MM.1S (cell line): Measurements from ENCODE around the gene ANKIB1.
A peak's percentile ranks its signal among the peaks of the same experiment; 100 is the strongest.

Experiments
- DNase-seq: peaks from one replicate; pipeline ENCODE4 v3.0.0-alpha.2; 2015
- H2AFZ ChIP-seq: fragments of 300-600 bp; sonication (generic); 2 replicates; pipeline ENCODE4 v1.6.0; 2016; ENCODE audit warnings: antibody characterized with exemption, low read length
- H3F3A ChIP-seq: fragments of 300-600 bp; sonication (generic); 2 replicates; pipeline ENCODE4 v1.6.1; 2016; ENCODE audit warnings: mild to moderate bottlenecking, antibody characterized with exemption, low read length, moderate library complexity, mixed read lengths; ENCODE audit not compliant: insufficient read depth
- H3K27ac ChIP-seq: fragments of 300-600 bp; sonication (generic); 2 replicates; pipeline ENCODE4 v1.5.1; 2016; ENCODE audit warnings: mild to moderate bottlenecking, low read length
- H3K27me3 ChIP-seq: fragments of 300-600 bp; sonication (generic); replicated peaks from 2 replicates; pipeline ENCODE4 v1.6.0; 2016; ENCODE audit warnings: low read length; ENCODE audit not compliant: insufficient read depth
- H3K36me3 ChIP-seq: fragments of 300-600 bp; sonication (generic); replicated peaks from 2 replicates; pipeline ENCODE4 v1.6.1; 2016; ENCODE audit warnings: mild to moderate bottlenecking, low read length, mixed read lengths; ENCODE audit not compliant: insufficient read depth
- H3K4me1 ChIP-seq: fragments of 300-600 bp; sonication (generic); 2 replicates; pipeline ENCODE4 v1.6.1; 2016; ENCODE audit warnings: low read length, mixed read lengths
- H3K4me2 ChIP-seq: fragments of 300-600 bp; sonication (generic); 2 replicates; pipeline ENCODE4 v1.6.0; 2016; ENCODE audit warnings: low read depth, low read length
- H3K4me3 ChIP-seq: fragments of 300-600 bp; sonication (generic); 2 replicates; pipeline ENCODE4 v1.5.1; 2016; ENCODE audit warnings: low read length, mixed read lengths
- H3K79me2 ChIP-seq: fragments of 300-600 bp; sonication (generic); 2 replicates; pipeline ENCODE4 v1.6.1; 2016; ENCODE audit warnings: mixed run types, low read length, mixed read lengths
- H3K9ac ChIP-seq: fragments of 300-600 bp; sonication (generic); 2 replicates; pipeline ENCODE4 v1.6.1; 2016; ENCODE audit warnings: low read length, mixed read lengths
- H3K9me2 ChIP-seq: fragments of 300-600 bp; sonication (generic); replicated peaks from 2 replicates; pipeline ENCODE4 v1.6.1; 2016; ENCODE audit warnings: mild to moderate bottlenecking, low read length, mixed read lengths; ENCODE audit not compliant: insufficient read depth
- H3K9me3 ChIP-seq: fragments of 300-600 bp; sonication (generic); replicated peaks from 2 replicates; pipeline ENCODE4 v1.6.1; 2016; ENCODE audit warnings: mild to moderate bottlenecking, low read length, mixed read lengths; ENCODE audit not compliant: insufficient read depth
- H4K20me1 ChIP-seq: fragments of 300-600 bp; sonication (generic); 2 replicates; pipeline ENCODE4 v1.6.1; 2016; ENCODE audit warnings: mild to moderate bottlenecking, low read length, moderate library complexity, mixed read lengths; ENCODE audit not compliant: insufficient read depth
- CTCF ChIP-seq: fragments of 300-600 bp; sonication (generic); IDR thresholded peaks from 2 replicates; pipeline ENCODE4 v1.5.1; 2016; ENCODE audit warnings: antibody characterized with exemption, low read length, mixed read lengths
- EZH2 ChIP-seq: fragments of 300-600 bp; sonication (generic); optimal IDR thresholded peaks from 2 replicates; pipeline ENCODE3; 2017; ENCODE audit warnings: low read depth, mild to moderate bottlenecking, antibody characterized with exemption, low read length, mixed read lengths
- EZH2phosphoT487 ChIP-seq: fragments of 300-600 bp; sonication (generic); IDR thresholded peaks from 2 replicates; pipeline ENCODE4 v1.6.1; 2018; ENCODE audit warnings: antibody characterized with exemption, low read length

The ANKIB1 gene

GRCh38 chr7:92446869-92447344, 201.1 kb downstream of the ANKIB1 start:
- no peaks in the 10 kb centered on the region for H3K9me3 ChIP-seq
- H3K4me2 ChIP-seq = peak overlapping the region; percentile 63; the same call in 1 of the 2 replicates
- no peaks in the 10 kb centered on the region for H3K36me3 ChIP-seq
- H3K27ac ChIP-seq = peak overlapping the region; percentile 73; the same call in 1 of the 2 replicates
- H3K9ac ChIP-seq = peak overlapping the region; percentile 93; the same call in 1 of the 2 replicates
- no peaks in the 10 kb centered on the region for H3K79me2 ChIP-seq
- peak overlapping the region; percentile 96 for H2AFZ ChIP-seq
- TF ChIP-seq EZH2 (no peak), CTCF (no peak; the same call in 1 of the 2 replicates), EZH2phosphoT487 (no peak)
- peak overlapping the region; percentile 92 for H3K4me3 ChIP-seq
- H4K20me1 ChIP-seq = no peaks in the 10 kb centered on the region
- H3K9me2 ChIP-seq = no peaks in the 10 kb centered on the region
- peaks cover 8% of the 10 kb centered on the region; the same call in 1 of the 2 replicates for H3F3A ChIP-seq
- no peak for DNase-seq
- no peaks in the 10 kb centered on the region for H3K4me1 ChIP-seq
- no peaks in the 10 kb centered on the region for H3K27me3 ChIP-seq

GRCh38 chr7:92447345-92448204, 201.8 kb downstream of the ANKIB1 start, which contains the start of gene GATAD1:
Gene GATAD1, plus strand, starts transcription at chr7:92447482. Its CDS starts 248 bp downstream, at chr7:92447730.
- Histone ChIP-seq H3F3A (peaks cover 8% of the 10 kb centered on the region; the same call in 1 of the 2 replicates), H3K36me3 (no peaks in the 10 kb centered on the region), H3K4me3 (peak within 1 kb of the TSS; percentile 92), H2AFZ (peak within 1 kb of the TSS; percentile 96), H4K20me1 (no peaks in the 10 kb centered on the region), H3K4me2 (peak within 1 kb of the TSS; percentile 68), H3K27me3 (no peaks in the 10 kb centered on the region), H3K79me2 (no peaks in the 10 kb centered on the region), H3K9me2 (no peaks in the 10 kb centered on the region), H3K9me3 (no peaks in the 10 kb centered on the region), H3K9ac (peak within 1 kb of the TSS; percentile 93), H3K27ac (peak within 1 kb of the TSS; percentile 73; the same call in 1 of the 2 replicates), H3K4me1 (no peaks in the 10 kb centered on the region)
- peak; percentile 91 for DNase-seq
- TF ChIP-seq EZH2phosphoT487 (no peak), EZH2 (no peak), CTCF (peak; percentile 81; the same call in 1 of the 2 replicates)

GRCh38 chr7:92448205-92448747, 202.5 kb downstream of the ANKIB1 start:
- Histone ChIP-seq H3K9ac (peak overlapping the region; percentile 93; the same call in 1 of the 2 replicates), H3K9me3 (no peaks in the 10 kb centered on the region), H3K27me3 (no peaks in the 10 kb centered on the region), H3K4me3 (peak overlapping the region; percentile 92), H3K27ac (peak overlapping the region; percentile 73; the same call in 1 of the 2 replicates), H3K4me1 (no peaks in the 10 kb centered on the region), H3K4me2 (peak overlapping the region; percentile 68), H3K9me2 (no peaks in the 10 kb centered on the region), H2AFZ (peak overlapping the region; percentile 83), H3F3A (peaks cover 8% of the 10 kb centered on the region; the same call in 1 of the 2 replicates), H3K79me2 (no peaks in the 10 kb centered on the region), H3K36me3 (no peaks in the 10 kb centered on the region), H4K20me1 (no peaks in the 10 kb centered on the region)
- TF ChIP-seq EZH2phosphoT487 = no peak
- peak; percentile 54 for TF ChIP-seq CTCF
- peak; percentile 76 for DNase-seq
